GM12878 (cell line): Measurements from ENCODE around the gene SORCS2. TPM values are rescaled to one million over a fixed set of nuclear protein-coding genes. Genes with fewer than 3 reads are reported as not detected.

ENCODE experiments used
- ATAC-seq: fragments of 200-7000 bp; cut with Tn5 transposase; 3 replicates; pipeline ENCODE4 v1.9.1; 2020; ENCODE audit warnings: mild to moderate bottlenecking, moderate library complexity
- BruUV-seq: library from RNA; stranded (reverse); fragments of 400-500 nt; replicated peaks from 2 replicates; lab custom pipeline; 2021; lab: Mats Ljungman, UMichigan
- CTCF ChIA-PET: fragments of 300-600 bp; sonication (Branson Sonifier 250); formaldehyde crosslinking; extraction: SDS; loops from one replicate; lab custom pipeline; 2021; ENCODE audit warnings: inconsistent platforms; lab: Yijun Ruan, JAX
- POLR2A ChIA-PET: fragments of 350-600 bp; formaldehyde crosslinking; extraction: SDS; loops from one replicate; lab custom pipeline; 2021; ENCODE audit warnings: inconsistent platforms; lab: Charles Lee
- RAD21 ChIA-PET: fragments of 300-600 bp; sonication (Branson Sonifier 250); formaldehyde crosslinking; loops from one replicate; lab custom pipeline; 2023; ENCODE audit warnings: antibody characterized with exemption; ENCODE audit not compliant: unreplicated experiment; lab: Charles Lee
- SMC1A ChIA-PET: fragments of 300-600 bp; sonication (Branson Sonifier 250); formaldehyde crosslinking; loops from one replicate; lab custom pipeline; 2023; ENCODE audit not compliant: unreplicated experiment, uncharacterized antibody; lab: Charles Lee
- DNase-seq: peaks from one replicate; pipeline ENCODE4 v3.0.0-alpha.2; 2011; ENCODE audit warnings: low read depth, low spot score
- FAIRE-seq: peaks from 3 replicates; lab custom pipeline; 2011; peaks lifted over from hg19 to GRCh38; lab: Jason Lieb, UNC
- H2AFZ ChIP-seq: 2 replicates; pipeline ENCODE4 v1.6.0; 2011; ENCODE audit warnings: low read depth, low read length, control low read depth; ENCODE audit not compliant: control insufficient read depth
- H3K27ac ChIP-seq: 2 replicates; pipeline ENCODE4 v1.5.1; 2011; ENCODE audit warnings: control low read depth; ENCODE audit not compliant: control insufficient read depth, insufficient read depth
- H3K27me3 ChIP-seq, 2 experiments: replicated peaks in 1 of 2; 2 replicates each; pipeline versions ENCODE4 v1.6.0 to v1.6.1; 2011; ENCODE audit warnings: low read length in 1 of 2; ENCODE audit not compliant: control insufficient read depth in 2 of 2, insufficient read depth in 2 of 2
- H3K36me3 ChIP-seq, 2 experiments: 2 replicates each; pipeline ENCODE4 v1.5.1; 2011; ENCODE audit warnings: low read length in 1 of 2; ENCODE audit not compliant: control insufficient read depth in 2 of 2, insufficient read depth in 2 of 2
- H3K4me1 ChIP-seq: 2 replicates; pipeline ENCODE4 v1.6.1; 2011; ENCODE audit warnings: mild to moderate bottlenecking, low read length, moderate library complexity, mixed read lengths; ENCODE audit not compliant: control insufficient read depth, insufficient read depth
- H3K4me2 ChIP-seq: 2 replicates; pipeline ENCODE4 v1.6.0; 2011; ENCODE audit warnings: control low read depth; ENCODE audit not compliant: control insufficient read depth, insufficient read depth
- H3K4me3 ChIP-seq: fragments of 200-600 bp; sonication (generic); 2 replicates; pipeline ENCODE4 v1.5.1; 2016
- H3K79me2 ChIP-seq: 2 replicates; pipeline ENCODE4 v1.6.0; 2011; ENCODE audit warnings: low read length; ENCODE audit not compliant: control insufficient read depth, insufficient read depth
- H3K9ac ChIP-seq: 2 replicates; pipeline ENCODE4 v1.8.0; 2011; ENCODE audit warnings: low read length, control low read depth, mixed read lengths; ENCODE audit not compliant: control insufficient read depth, insufficient read depth
- H3K9me3 ChIP-seq: replicated peaks from 3 replicates; pipeline ENCODE4 v1.5.1; 2011; ENCODE audit warnings: mild to moderate bottlenecking, low read length; ENCODE audit not compliant: control insufficient read depth, insufficient read depth
- H4K20me1 ChIP-seq: 2 replicates; pipeline ENCODE4 v1.6.0; 2011; ENCODE audit not compliant: control insufficient read depth, insufficient read depth
- FOXM1 ChIP-seq: IDR thresholded peaks from 2 replicates; pipeline ENCODE4 v1.6.1; 2012; ENCODE audit warnings: low read depth, mild to moderate bottlenecking, inconsistent platforms, low read length, moderate library complexity
- HDAC6 ChIP-seq: fragments of 200-600 bp; sonication (generic); IDR thresholded peaks from one replicate; pipeline ENCODE4 v1.8.0; 2017; ENCODE audit warnings: antibody characterized with exemption; ENCODE audit not compliant: unreplicated experiment
- MEF2A ChIP-seq: IDR thresholded peaks from 2 replicates; pipeline ENCODE4 v1.6.1; 2011; ENCODE audit warnings: low read depth, mild to moderate bottlenecking, low read length, moderate library complexity; ENCODE audit not compliant: insufficient read depth
- MEF2B ChIP-seq: fragments of 450-650 bp; IDR thresholded peaks from 2 replicates; pipeline ENCODE4 v1.6.1; 2018; ENCODE audit warnings: mild to moderate bottlenecking, moderate library complexity; ENCODE audit not compliant: partially characterized antibody, poor library complexity, severe bottlenecking
- NFYB ChIP-seq: IDR thresholded peaks from 2 replicates; pipeline ENCODE4 v1.6.1; 2011; ENCODE audit warnings: low read depth, mild to moderate bottlenecking, low read length, improper control_type of control experiment, moderate library complexity; ENCODE audit not compliant: insufficient read depth
- PML ChIP-seq: IDR thresholded peaks from 2 replicates; pipeline ENCODE4 v1.6.1; 2012; ENCODE audit warnings: low read length, inconsistent platforms
- POLR2A ChIP-seq: IDR thresholded peaks from 2 replicates; pipeline ENCODE4 v1.6.1; 2011; ENCODE audit warnings: low read depth, mild to moderate bottlenecking, low read length
- RELB ChIP-seq: fragments of 450-650 bp; IDR thresholded peaks from 2 replicates; pipeline ENCODE4 v1.6.1; 2017; ENCODE audit warnings: low read depth, mild to moderate bottlenecking, moderate library complexity
- RFX5 ChIP-seq: IDR thresholded peaks from 2 replicates; pipeline ENCODE4 v1.6.1; 2011; ENCODE audit warnings: low read depth, low read length, improper control_type of control experiment
- RUNX3 ChIP-seq: IDR thresholded peaks from 2 replicates; pipeline ENCODE4 v1.6.1; 2012; ENCODE audit warnings: low read length, inconsistent platforms
- SMAD1 ChIP-seq: fragments of 450-650 bp; IDR thresholded peaks from 2 replicates; pipeline ENCODE4 v1.6.1; 2018; ENCODE audit warnings: mild to moderate bottlenecking, low read depth; ENCODE audit not compliant: partially characterized antibody
- SMC3 ChIP-seq: IDR thresholded peaks from 2 replicates; pipeline ENCODE4 v1.6.1; 2011; ENCODE audit warnings: low read length, improper control_type of control experiment, borderline replicate concordance
- TBL1XR1 ChIP-seq: IDR thresholded peaks from 2 replicates; pipeline ENCODE4 v1.6.1; 2012; ENCODE audit warnings: low read depth, low read length, improper control_type of control experiment
- ZNF687 ChIP-seq: fragments of 450-650 bp; IDR thresholded peaks from 2 replicates; pipeline ENCODE4 v1.6.1; 2017; ENCODE audit warnings: mild to moderate bottlenecking, moderate library complexity
- WGBS: methylation state at CpG from one replicate; pipeline ENCODE4 v1.1.6; 2016; ENCODE audit warnings: low lambda C conversion rate; ENCODE audit not compliant: insufficient replicate concordance, insufficient coverage; ENCODE audit errors: missing lambda C conversion rate; 5-methylcytosine and 5-hydroxymethylcytosine counted together
- in situ Hi-C: fragments of 300-500 bp; cut with MboI; formaldehyde crosslinking; loops from 9 replicates; pipeline ENCODE4 v1.14.3; 2018; ENCODE audit warnings: mixed read lengths
- intact Hi-C: fragments of 100-400 bp; cut with micrococcal nuclease; formaldehyde crosslinking; loops from one replicate; pipeline ENCODE4 v1.14.2; 2022; ENCODE audit not compliant: unreplicated experiment
- polyA plus RNA-seq, 11 experiments: library from polyadenylated mRNA; depleted of rRNA in 4 of 11; unstranded in 6 of 11; stranded (reverse) in 5 of 11; fragments of >200 nt; fragmentation: Nextera tagmentation in 4 of 11; fragmentation: Illumina TruSeq in 1 of 11; extraction: Ambion mirVana in 4 of 11; extraction: Trizol in 1 of 11; gene quantifications; 1 replicate in 1 of 11; 2 replicates in 10 of 11; pipeline versions ENCODE4 v1.2.1 to v1.2.3, GENCODE V29; 2011 to 2016; ENCODE audit warnings: inconsistent platforms in 2 of 11, missing spikeins in 2 of 11, low read depth in 1 of 11
- total RNA-seq, 4 experiments: library from RNA; depleted of rRNA in 3 of 4; stranded (reverse); fragments of >200 nt in 3 of 4; fragmentation: Illumina TruSeq in 1 of 4; extraction: Trizol in 1 of 4; gene quantifications; 2 replicates each; pipeline versions ENCODE4 v1.2.1 to v1.2.3, GENCODE V29; 2013 to 2021

Gene SORCS2
- total and polyA plus RNA-seq, 10 of the 15 experiments (the other 5 are each of a cell fraction or from before 2014, with no cell fraction given): 0.01 to 0.15 (median 0.05) TPM; not detected in 5

- POLR2A ChIA-PET: no interaction called here
These were observed 82.7 kb downstream of the SORCS2 start for GRCh38 chr4:7275067-7275466.

More at GRCh38 chr4:7275067-7275466, 82.7 kb downstream of the SORCS2 start:
- TF ChIP-seq SMC3 (no peak), RFX5 (no peak), PML (no peak), NFYB (no peak), SMAD1 (no peak), ZNF687 (no peak), POLR2A (no peak), MEF2B (no peak), TBL1XR1 (no peak), HDAC6 (no peak), RELB (no peak), RUNX3 (no peak), MEF2A (no peak), FOXM1 (no peak)
- TF ChIP-seq, all 136 proteins: peak for 0
- H2AFZ ChIP-seq: no peak overlapping the region
- H3K36me3 ChIP-seq: no peaks in the 10 kb centered on the region
- H3K9me3 ChIP-seq: no peaks in the 10 kb centered on the region
- no TSS peak for BruUV-seq
- H3K79me2 ChIP-seq: no peaks in the 10 kb centered on the region
- in situ Hi-C loops (no loop called here), intact Hi-C loops (no loop called here)
- ATAC-seq (no peak), FAIRE-seq (no peak), DNase-seq (no peak)
- ChIA-PET RAD21 (no interaction called here), CTCF (no interaction called here), SMC1A (no interaction called here)
- H3K9ac ChIP-seq: no peak overlapping the region
- no peaks in the 10 kb centered on the region for H4K20me1 ChIP-seq
- H3K4me1 ChIP-seq: no peaks in the 10 kb centered on the region
- no peaks in the 10 kb centered on the region; a peak in 1 of 4 replicates for H3K27me3 ChIP-seq
- no peak overlapping the region for H3K4me2 ChIP-seq
- no peak overlapping the region for H3K4me3 ChIP-seq
- H3K27ac ChIP-seq: no peak overlapping the region
- WGBS: 45% methylated on average over 5 of the region's 5 CpGs
